OCI-LY7 (cell line): ENCODE data around the gene SLC41A3. TPM values are rescaled to one million over a fixed set of nuclear protein-coding genes. Genes with fewer than 3 reads are reported as not detected.

ENCODE experiments used
- BruUV-seq: library from RNA; stranded (reverse); fragments of 400-500 nt; replicated peaks from 2 replicates; lab custom pipeline; 2021; lab: Mats Ljungman, UMichigan
- CTCF ChIA-PET: fragments of 300-600 bp; sonication (Branson Sonifier 250); formaldehyde crosslinking; loops from one replicate; lab custom pipeline; 2022; ENCODE audit warnings: antibody characterized with exemption; ENCODE audit not compliant: unreplicated experiment; lab: Charles Lee
- POLR2A ChIA-PET: fragments of 300-600 bp; sonication (Branson Sonifier 250); formaldehyde crosslinking; loops from one replicate; lab custom pipeline; 2022; ENCODE audit warnings: antibody characterized with exemption; lab: Charles Lee
- DNase-seq: peaks from one replicate; pipeline ENCODE4 v3.0.0-alpha.2; 2015; ENCODE audit warnings: low spot score
- H2AFZ ChIP-seq: fragments of 200-600 bp; sonication (generic), shearing (Covaris generic); 2 replicates; pipeline ENCODE4 v1.6.1; 2014; ENCODE audit warnings: mild to moderate bottlenecking, antibody characterized with exemption, low read length, moderate library complexity
- H3K27ac ChIP-seq: fragments of 200-600 bp; sonication (generic); 2 replicates; pipeline ENCODE4 v1.5.1; 2014; ENCODE audit warnings: mixed run types, low read depth, mild to moderate bottlenecking, moderate library complexity, low read length, inconsistent platforms; ENCODE audit not compliant: poor library complexity, severe bottlenecking
- H3K36me3 ChIP-seq: fragments of 200-600 bp; sonication (generic); 2 replicates; pipeline ENCODE4 v1.6.1; 2014; ENCODE audit warnings: mild to moderate bottlenecking, antibody characterized with exemption, low read length, moderate library complexity, mixed read lengths; ENCODE audit not compliant: insufficient read depth
- H3K4me1 ChIP-seq: fragments of 200-600 bp; sonication (generic); 2 replicates; pipeline ENCODE4 v1.5.1; 2014; ENCODE audit warnings: mild to moderate bottlenecking, low read length; ENCODE audit not compliant: insufficient read depth, poor library complexity, severe bottlenecking
- H3K4me2 ChIP-seq: fragments of 200-600 bp; sonication (generic); 2 replicates; pipeline ENCODE4 v1.6.1; 2014; ENCODE audit warnings: mild to moderate bottlenecking, low read length
- H3K4me3 ChIP-seq: fragments of 200-600 bp; sonication (generic); 2 replicates; pipeline ENCODE4 v1.5.1; 2014; ENCODE audit warnings: mild to moderate bottlenecking, low read depth, low read length; ENCODE audit not compliant: poor library complexity, severe bottlenecking
- H3K79me2 ChIP-seq: fragments of 200-600 bp; sonication (generic); 2 replicates; pipeline ENCODE4 v1.6.1; 2016; ENCODE audit warnings: low read depth, mild to moderate bottlenecking, low read length, moderate library complexity, mixed read lengths; ENCODE audit not compliant: insufficient read depth
- H3K9me2 ChIP-seq: fragments of 200-600 bp; sonication (generic); 2 replicates; pipeline ENCODE4 v1.6.1; 2016; ENCODE audit warnings: mild to moderate bottlenecking, low read length, mixed read lengths; ENCODE audit not compliant: insufficient read depth
- H3K9me3 ChIP-seq: fragments of 200-600 bp; sonication (generic); 2 replicates; pipeline ENCODE4 v1.6.1; 2014; ENCODE audit warnings: mild to moderate bottlenecking, mixed run types, low read length, mixed read lengths
- H4K20me1 ChIP-seq: fragments of 200-600 bp; sonication (generic); 2 replicates; pipeline ENCODE4 v1.6.1; 2014; ENCODE audit warnings: mild to moderate bottlenecking, antibody characterized with exemption, low read length, moderate library complexity, mixed read lengths; ENCODE audit not compliant: insufficient read depth
- EZH2phosphoT487 ChIP-seq: fragments of 200-600 bp; sonication (generic); IDR thresholded peaks from 2 replicates; pipeline ENCODE4 v1.6.1; 2018; ENCODE audit warnings: low read depth, borderline replicate concordance, mild to moderate bottlenecking, mixed run types, antibody characterized with exemption, low read length, moderate library complexity, mixed read lengths
- intact Hi-C: fragments of 100-400 bp; cut with micrococcal nuclease; formaldehyde crosslinking; loops from one replicate; pipeline ENCODE4 v1.10.0; 2022; ENCODE audit not compliant: unreplicated experiment
- total RNA-seq, 2 experiments: library from RNA; depleted of rRNA in 1 of 2; stranded (reverse); fragments of >200 nt in 1 of 2; shearing (Covaris generic) in 1 of 2; gene quantifications; 2 replicates each; pipeline ENCODE4 v1.2.3, GENCODE V29; 2014 to 2022
- TF ChIP-seq, protein P1 (sequence below): fragments of 200-600 bp; sonication (generic); conservative IDR thresholded peaks from 2 replicates; pipeline ENCODE4 v1.5.1; 2014; ENCODE audit warnings: mild to moderate bottlenecking, antibody characterized with exemption, low read length, moderate library complexity, mixed read lengths

SLC41A3 gene
- total RNA-seq, 2 experiments from 2014 or later, result 31.9 to 35.9 TPM

DNA sequence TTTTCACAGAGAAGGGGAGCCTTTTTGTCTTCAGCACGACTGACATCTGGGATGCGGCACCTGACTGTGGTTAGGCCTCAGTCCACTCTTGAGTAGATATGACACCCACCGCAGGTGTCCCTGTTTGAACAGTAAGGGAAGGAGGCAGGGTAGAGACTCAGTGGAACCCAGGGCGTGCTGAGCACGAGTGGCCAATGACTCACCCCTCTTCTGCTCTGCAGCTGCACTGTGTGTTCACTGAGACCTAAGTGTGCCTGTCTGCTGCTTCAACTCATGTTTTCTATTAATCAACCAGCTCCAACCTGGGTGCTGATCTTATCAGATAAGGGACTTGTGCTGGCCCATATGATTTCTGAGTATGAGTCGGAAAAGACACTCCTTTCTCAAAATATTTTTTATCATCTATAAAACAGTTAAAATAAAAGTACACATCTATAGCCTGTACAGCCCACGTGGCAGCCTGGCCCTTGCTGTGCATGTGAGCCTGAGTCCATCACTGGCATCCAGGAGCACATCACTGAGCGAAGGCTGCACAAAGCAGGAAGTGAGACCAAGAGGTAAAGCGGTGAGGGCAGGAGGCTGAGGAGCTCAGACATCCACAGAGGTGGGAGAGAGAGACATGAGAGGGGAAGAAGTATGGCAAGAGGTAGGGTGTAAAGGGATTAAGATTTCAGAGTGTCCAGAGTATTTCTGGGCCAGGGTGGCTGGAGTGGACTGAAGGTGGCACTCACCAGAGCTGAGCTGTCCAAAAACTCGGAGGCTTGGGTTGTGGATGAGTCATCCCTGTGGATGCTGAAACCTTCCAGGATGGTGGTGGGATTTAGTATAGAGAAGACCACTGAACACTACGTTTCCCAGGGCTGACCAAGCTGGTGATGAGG, 49.2 kb downstream of the SLC41A3 start:
- H3K9me2 ChIP-seq, result no peaks in the 10 kb centered on the region
- H3K4me1 ChIP-seq, result no peaks in the 10 kb centered on the region
- no peak overlapping the region for H3K4me3 ChIP-seq
- H4K20me1 ChIP-seq, result no peaks in the 10 kb centered on the region
- intact Hi-C loops, result no loop called here
- no peak for DNase-seq
- BruUV-seq, result no TSS peak
- no peak for TF ChIP-seq EZH2phosphoT487
- TF ChIP-seq, protein P1, sequence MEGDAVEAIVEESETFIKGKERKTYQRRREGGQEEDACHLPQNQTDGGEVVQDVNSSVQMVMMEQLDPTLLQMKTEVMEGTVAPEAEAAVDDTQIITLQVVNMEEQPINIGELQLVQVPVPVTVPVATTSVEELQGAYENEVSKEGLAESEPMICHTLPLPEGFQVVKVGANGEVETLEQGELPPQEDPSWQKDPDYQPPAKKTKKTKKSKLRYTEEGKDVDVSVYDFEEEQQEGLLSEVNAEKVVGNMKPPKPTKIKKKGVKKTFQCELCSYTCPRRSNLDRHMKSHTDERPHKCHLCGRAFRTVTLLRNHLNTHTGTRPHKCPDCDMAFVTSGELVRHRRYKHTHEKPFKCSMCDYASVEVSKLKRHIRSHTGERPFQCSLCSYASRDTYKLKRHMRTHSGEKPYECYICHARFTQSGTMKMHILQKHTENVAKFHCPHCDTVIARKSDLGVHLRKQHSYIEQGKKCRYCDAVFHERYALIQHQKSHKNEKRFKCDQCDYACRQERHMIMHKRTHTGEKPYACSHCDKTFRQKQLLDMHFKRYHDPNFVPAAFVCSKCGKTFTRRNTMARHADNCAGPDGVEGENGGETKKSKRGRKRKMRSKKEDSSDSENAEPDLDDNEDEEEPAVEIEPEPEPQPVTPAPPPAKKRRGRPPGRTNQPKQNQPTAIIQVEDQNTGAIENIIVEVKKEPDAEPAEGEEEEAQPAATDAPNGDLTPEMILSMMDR, result no peak
- no peak overlapping the region for H3K4me2 ChIP-seq
- no peak overlapping the region for H3K27ac ChIP-seq
- H2AFZ ChIP-seq, result no peak overlapping the region
- CTCF ChIA-PET, result no interaction called here
- H3K36me3 ChIP-seq, result no peaks in the 10 kb centered on the region
- H3K9me3 ChIP-seq, result no peaks in the 10 kb centered on the region
- POLR2A ChIA-PET, result no interaction called here
- no peaks in the 10 kb centered on the region for H3K79me2 ChIP-seq

DNA sequence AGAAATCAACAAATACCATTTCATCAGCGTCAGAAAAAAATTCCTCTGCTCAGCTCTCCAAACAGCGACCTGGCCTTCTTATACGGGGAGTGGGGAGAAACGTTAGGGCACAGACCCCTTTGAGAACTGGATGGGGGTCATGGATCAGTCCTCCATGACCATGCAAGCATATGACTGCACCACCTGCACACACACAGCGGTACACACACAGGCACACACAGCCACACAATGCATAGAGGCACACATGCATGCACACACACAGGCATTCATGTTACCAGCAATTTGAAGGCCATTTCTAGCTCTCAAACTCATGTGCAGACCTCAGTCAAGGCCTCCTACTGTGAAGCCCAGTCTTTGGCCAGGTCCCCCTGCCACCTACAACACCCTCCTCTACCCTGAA, 50.2 kb downstream of the SLC41A3 start:
- H3K4me1 ChIP-seq, result no peaks in the 10 kb centered on the region
- DNase-seq, result no peak
- BruUV-seq, result no TSS peak
- no peak for TF ChIP-seq EZH2phosphoT487
- H3K4me3 ChIP-seq, result no peak overlapping the region
- no peak overlapping the region for H2AFZ ChIP-seq
- ChIA-PET POLR2A (no interaction called here), CTCF (no interaction called here)
- no peak overlapping the region for H3K27ac ChIP-seq
- no peaks in the 10 kb centered on the region; the same call in 1 of the 2 replicates for H3K36me3 ChIP-seq
- no peak overlapping the region for H3K4me2 ChIP-seq
- H3K9me3 ChIP-seq, result peaks cover 6% of the 10 kb centered on the region; the same call in 1 of the 2 replicates
- intact Hi-C loops, result no loop called here
- H3K9me2 ChIP-seq, result no peaks in the 10 kb centered on the region
- no peaks in the 10 kb centered on the region for H3K79me2 ChIP-seq
- H4K20me1 ChIP-seq, result no peaks in the 10 kb centered on the region

DNA sequence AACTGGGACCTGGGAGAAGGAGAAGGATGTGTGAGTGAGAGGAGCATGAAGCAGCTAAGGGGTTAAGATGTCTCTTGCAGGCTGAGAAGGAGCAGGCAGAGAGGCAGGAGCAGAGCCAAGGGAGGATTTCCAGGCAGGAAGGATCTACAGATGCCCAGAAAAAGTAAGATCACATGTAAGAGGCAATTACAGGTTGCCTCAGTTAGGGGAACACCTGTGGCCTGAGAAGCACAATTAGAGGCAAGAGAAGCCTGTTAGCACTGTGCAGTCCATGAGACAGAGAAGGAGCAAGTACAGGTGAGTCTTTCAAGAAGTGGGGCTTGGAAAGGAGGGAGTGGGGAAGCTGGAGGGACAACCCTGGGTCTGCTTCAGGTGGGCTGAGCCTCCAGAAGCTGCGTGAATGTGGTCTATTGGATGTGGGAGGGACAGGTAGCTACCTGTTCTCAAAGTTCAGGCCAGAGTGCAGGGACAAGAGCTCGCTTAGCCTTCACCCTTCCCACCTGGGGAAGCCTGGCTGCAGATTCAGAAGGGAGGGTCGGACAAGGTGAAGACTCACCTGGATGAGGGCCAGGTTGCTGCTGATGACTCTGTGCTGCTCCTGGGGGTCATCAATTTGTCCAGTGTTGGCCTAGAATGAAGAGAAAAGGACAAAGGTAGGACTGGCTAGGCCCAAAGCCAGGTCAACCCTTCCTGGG, 50.7 kb downstream of the SLC41A3 start:
- TF ChIP-seq, protein P1, result no peak
- no peak for TF ChIP-seq EZH2phosphoT487
- H4K20me1 ChIP-seq, result no peaks in the 10 kb centered on the region
- no peaks in the 10 kb centered on the region for H3K4me1 ChIP-seq
- CTCF ChIA-PET, result no interaction called here
- POLR2A ChIA-PET, result no interaction called here
- no peaks in the 10 kb centered on the region; the same call in 1 of the 2 replicates for H3K36me3 ChIP-seq
- H3K9me2 ChIP-seq, result no peaks in the 10 kb centered on the region
- no peaks in the 10 kb centered on the region for H3K79me2 ChIP-seq
- no peak overlapping the region for H3K27ac ChIP-seq
- DNase-seq, result no peak
- H3K4me3 ChIP-seq, result no peak overlapping the region
- BruUV-seq, result no TSS peak
- no peak overlapping the region for H3K4me2 ChIP-seq
- intact Hi-C loops, result no loop called here
- no peak overlapping the region for H2AFZ ChIP-seq
- H3K9me3 ChIP-seq, result peaks cover 11% of the 10 kb centered on the region
